Fibroblast of villous mesenchyme (primary cell): ENCODE results near the gene THRAP3. TPM values are rescaled to one million over a fixed set of nuclear protein-coding genes. Genes with fewer than 3 reads are reported as not detected.
"Not testable (repeated sequence)": the region's sequence is repeated elsewhere in the genome, so short reads cannot be mapped to it uniquely, and the experiment has no call there.

Experiments used
- DNase-seq: peaks from one replicate; pipeline ENCODE4 v3.0.0-alpha.2; 2010; ENCODE audit warnings: low read depth
- H3K4me3 ChIP-seq: 2 replicates; pipeline ENCODE4 v1.5.1; 2011; ENCODE audit warnings: low read depth, mild to moderate bottlenecking, low read length
- total RNA-seq: library from RNA; depleted of rRNA; stranded (reverse); fragments of >200 nt; gene quantifications from 2 replicates; pipeline ENCODE4 v1.2.3, GENCODE V29; 2012
- TF ChIP-seq, protein P1 (sequence below): IDR thresholded peaks from 2 replicates; pipeline ENCODE4 v1.5.1; 2012; ENCODE audit warnings: low read depth, mild to moderate bottlenecking, low read length; ENCODE audit not compliant: insufficient read depth

THRAP3 gene
- total RNA-seq, 1 donor, result 130 TPM

DNA sequence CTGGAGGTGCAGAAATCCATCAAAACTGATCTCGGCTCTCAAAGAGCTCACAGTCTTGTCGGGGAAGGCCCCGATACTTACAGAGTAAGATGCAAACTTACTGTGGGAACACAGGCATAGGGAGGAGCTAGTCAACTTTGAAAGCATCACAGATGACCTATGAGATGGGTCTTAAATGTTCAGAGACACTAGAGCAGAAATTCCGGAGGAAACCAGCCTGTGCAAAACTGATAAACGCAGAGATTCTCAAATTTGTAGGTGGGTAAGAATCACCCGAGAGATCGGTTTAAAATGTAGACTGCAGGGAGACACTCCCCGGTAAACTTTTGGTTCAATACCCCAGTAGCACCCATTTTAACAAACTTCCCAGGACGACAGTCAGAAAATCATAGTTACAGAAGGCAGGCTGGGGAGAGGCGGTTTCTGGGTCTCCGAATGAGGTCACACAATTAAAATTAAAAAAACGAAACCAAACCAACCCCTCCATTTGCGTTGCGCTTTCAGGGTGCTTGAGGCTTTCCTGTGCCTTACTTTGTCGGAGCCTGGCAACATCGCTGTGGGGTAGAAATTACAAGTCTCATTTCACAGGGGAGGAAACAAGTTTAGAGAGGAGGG lies 755 bp upstream of the THRAP3 start:
- peak; percentile 87 for DNase-seq
- TF ChIP-seq, protein P1, sequence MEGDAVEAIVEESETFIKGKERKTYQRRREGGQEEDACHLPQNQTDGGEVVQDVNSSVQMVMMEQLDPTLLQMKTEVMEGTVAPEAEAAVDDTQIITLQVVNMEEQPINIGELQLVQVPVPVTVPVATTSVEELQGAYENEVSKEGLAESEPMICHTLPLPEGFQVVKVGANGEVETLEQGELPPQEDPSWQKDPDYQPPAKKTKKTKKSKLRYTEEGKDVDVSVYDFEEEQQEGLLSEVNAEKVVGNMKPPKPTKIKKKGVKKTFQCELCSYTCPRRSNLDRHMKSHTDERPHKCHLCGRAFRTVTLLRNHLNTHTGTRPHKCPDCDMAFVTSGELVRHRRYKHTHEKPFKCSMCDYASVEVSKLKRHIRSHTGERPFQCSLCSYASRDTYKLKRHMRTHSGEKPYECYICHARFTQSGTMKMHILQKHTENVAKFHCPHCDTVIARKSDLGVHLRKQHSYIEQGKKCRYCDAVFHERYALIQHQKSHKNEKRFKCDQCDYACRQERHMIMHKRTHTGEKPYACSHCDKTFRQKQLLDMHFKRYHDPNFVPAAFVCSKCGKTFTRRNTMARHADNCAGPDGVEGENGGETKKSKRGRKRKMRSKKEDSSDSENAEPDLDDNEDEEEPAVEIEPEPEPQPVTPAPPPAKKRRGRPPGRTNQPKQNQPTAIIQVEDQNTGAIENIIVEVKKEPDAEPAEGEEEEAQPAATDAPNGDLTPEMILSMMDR, result no peak
- H3K4me3 ChIP-seq, result peak overlapping the region; percentile 78

DNA sequence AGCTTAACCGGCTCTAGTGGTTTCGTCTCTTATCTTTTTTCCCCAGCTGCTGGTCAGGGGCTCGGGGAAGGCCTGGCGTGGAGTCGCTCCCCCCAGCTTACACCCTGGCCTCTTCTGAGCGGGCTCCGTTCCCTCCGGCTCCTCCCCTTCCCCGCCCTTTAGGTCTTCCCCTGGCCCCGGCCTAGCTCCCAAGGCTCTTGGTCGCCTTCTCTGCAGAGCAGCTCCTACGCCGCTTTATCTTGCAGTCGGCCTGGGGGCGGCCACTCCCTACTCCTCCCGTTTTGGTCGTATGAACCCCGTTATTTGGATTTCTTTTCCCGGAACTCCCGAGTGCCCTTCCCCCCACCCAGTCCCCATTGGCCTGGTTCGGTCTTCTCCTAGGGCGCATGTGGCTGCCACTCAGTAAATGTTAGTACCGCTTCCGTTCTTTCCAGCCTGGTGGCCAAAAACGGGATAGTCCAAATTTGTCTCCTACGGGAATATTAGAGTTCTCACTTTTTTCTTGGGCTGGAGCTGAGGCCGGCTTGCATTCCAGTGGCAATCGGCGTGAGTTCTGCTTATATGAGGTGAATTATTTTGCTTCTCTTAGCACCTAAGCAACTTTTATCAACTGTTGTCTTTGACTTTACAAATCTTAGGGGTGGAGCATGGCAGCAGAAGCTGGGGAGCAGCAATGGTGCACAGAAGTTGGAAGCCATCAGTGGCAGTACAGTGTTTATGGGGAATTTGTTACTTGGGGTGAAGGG lies 467 bp downstream of the THRAP3 start:
- peak; percentile 93 for DNase-seq
- TF ChIP-seq, protein P1, result peak; percentile 57
- peak overlapping the region; percentile 78 for H3K4me3 ChIP-seq

DNA sequence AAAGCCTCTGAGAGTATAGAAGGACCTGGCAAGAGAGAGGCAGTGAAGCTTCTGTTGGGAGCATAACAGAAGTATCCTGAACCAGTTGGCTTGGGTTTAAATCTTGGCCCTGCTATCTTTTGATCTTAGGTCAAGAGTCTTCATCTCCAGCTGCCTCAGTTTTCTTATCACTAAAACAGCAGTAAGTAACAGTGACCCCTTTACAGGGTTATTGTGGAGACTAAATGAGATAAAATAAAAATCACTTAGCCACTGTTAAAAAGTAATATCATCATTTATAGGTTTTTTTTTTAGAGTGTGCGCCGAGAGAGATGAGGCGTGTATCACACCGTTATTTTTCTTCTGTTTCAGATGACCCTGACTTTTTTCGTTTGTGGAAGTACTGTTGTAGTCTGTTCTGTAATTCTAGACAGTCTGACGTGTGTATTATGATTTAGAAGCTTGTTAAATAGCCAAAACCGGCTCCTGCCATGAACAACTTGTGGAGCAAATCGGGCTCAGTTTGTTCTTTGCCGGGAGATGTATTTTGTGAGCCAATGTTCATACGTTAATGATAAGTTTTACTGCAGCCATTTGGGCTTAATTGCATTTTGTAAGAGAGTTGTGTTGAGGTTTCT lies 1.1 kb downstream of the THRAP3 start:
- TF ChIP-seq, protein P1, result no peak
- DNase-seq, result peak; percentile 47
- H3K4me3 ChIP-seq, result peak overlapping the region; percentile 78

DNA sequence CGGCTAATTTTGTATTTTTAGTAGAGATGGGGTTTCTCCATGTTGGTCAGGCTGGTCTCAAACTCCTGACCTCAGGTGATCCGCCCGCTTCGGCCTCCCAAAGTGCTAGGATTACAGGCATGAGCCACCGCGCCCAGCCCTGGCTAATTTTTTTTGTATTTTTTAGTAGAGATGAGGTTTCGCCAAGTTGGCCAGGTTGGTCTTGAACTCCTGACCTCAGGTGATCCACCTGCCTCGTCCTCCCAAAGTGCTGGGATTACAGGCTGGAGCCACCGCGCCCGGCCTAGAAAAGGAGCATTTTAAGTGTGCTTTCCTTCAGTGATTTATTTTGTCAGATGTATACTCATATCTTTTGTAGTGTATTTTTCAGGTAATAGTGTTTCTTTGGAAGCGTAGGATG lies 6.0 kb downstream of the THRAP3 start:
- not testable (repeated sequence) for H3K4me3 ChIP-seq, DNase-seq

DNA sequence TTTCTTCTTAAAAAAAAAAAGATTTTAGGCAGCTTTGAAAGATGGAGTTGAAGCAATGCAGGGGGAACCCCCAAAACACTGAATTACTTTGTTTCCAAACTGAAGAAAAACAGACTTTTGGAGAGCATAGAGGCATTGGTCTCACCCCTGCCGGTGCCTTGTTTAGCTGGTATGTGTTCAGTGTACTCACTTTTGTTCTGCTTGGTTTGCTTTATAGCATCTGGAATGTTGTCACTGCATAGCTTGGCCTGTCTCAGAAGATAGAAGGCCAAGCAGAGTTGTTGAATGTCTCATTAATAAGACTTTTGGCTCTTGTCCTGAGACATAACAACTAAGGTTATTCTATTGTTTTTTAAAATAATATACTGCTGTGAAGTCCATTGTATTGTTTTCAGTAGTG lies 6.9 kb downstream of the THRAP3 start:
- DNase-seq, result no peak
- TF ChIP-seq, protein P1, result no peak
- H3K4me3 ChIP-seq, result no peak overlapping the region

DNA sequence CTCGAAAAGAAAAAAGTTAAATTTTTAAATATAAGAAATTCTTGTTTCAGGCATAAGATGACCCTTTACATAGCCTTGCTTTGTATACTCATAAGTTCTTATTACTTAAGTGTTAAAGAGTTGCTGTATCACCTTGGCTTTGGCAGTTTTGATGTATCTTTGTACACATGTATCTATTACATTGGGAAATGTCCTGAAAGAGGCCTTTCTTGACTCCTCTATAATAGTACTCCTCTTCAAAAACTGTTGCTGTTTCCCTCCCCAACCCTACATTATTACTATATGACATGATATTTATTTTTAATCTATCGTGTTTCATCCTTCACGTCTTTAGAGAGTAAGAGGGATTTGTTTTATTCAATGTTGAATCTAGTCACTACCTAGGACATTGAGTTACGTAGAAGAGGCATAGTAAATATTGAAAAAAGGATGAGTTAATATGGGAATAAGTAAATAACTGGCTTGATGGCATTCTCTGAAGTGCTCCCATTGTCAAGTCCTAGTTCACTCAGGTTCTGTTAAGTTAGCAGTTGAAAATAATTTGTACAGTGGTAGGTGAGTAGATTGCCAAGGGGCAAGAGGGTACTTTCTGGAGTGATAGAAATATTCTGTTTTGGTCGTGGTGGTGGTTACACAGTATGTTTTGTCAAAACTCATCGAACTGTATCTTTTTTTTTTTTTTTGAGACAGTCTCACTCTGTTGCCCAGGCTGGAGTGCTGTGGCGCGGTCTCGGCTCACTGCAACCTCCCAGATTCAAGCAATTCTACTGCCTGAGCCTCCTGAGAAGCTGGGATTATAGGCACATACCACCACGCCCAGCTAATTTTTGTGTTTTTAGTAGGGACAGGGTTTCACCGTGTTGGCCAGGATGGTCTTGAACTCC lies 8.2 kb downstream of the THRAP3 start:
- no peak overlapping the region for H3K4me3 ChIP-seq
- TF ChIP-seq, protein P1, result no peak
- DNase-seq, result no peak

DNA sequence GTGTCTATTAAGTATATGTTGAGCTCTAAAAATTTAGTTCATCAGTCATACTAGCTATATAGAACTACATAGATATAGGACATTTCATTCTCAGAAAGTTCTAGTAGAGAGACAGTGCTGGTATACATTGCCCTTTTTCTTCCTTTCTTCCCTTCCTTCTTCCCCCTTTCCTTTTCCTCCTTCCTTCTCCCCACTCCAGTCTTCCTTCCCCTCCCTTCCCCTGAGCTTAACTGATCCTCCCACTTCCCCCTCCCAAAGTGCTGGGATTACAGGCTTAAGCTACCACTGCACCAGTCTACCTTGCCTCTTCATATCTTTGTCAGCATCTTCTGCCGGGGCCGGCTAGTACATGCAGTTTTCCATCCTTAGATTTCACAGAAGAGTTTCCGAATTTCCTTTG lies 12.1 kb downstream of the THRAP3 start:
- TF ChIP-seq, protein P1, result no peak
- H3K4me3 ChIP-seq, result no peak overlapping the region
- no peak for DNase-seq
